EL (cell line): ENCODE results near the gene GRM7.

ENCODE experiments used
- DNase-seq: peaks from one replicate; pipeline ENCODE4 v3.0.0-alpha.2; 2016

Gene GRM7

DNA sequence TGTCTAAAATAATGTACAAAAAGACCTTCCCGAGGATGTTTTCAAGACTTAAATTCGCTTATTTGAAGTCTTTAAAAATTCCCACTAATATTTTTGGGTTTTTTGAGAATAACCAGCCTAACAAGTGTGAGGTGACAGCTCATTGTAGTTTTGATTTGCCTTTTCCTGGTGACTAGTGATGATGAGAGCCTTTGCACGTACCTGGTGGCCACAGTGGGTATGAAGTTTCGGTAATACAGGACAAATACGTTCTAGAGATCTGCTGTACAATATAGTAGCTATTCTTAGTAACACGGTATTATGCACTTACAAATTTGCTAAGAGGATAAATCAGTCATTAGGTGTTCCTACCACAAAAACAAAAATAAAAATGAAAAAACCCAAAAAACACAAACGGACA is 124.9 kb downstream of the GRM7 start:
- DNase-seq, result no peak

GRCh38 chr3:6989608-6990291 is 128.8 kb downstream of the GRM7 start:
- DNase-seq, result no peak

- DNase-seq, result no peak
Observed at GRCh38 chr3:6994081-6994668, 133.3 kb downstream of the GRM7 start.

DNA sequence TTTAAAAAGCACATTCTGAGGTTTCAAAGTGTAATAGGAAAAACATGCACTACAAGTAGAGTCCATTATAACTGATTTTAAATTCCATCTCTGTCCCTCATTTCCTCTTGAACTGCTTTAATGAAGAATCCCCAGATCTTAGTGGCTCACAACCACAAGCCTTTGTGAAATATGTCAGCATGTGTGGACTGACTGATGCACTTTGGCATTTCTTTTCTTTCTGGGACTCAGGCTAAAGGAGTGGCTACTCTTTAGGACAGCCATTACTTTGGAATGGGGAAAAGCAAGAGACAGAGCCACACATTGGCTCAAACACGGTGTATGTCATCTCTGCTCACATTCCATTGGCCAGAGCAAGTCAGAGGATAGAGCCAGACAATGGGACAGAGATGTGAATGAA is 139.6 kb downstream of the GRM7 start:
- DNase-seq, result no peak

GRCh38 chr3:7001370-7001769 is 140.5 kb downstream of the GRM7 start:
- no peak for DNase-seq

- no peak for DNase-seq
Observed at GRCh38 chr3:7015683-7016440, 154.9 kb downstream of the GRM7 start.

DNA sequence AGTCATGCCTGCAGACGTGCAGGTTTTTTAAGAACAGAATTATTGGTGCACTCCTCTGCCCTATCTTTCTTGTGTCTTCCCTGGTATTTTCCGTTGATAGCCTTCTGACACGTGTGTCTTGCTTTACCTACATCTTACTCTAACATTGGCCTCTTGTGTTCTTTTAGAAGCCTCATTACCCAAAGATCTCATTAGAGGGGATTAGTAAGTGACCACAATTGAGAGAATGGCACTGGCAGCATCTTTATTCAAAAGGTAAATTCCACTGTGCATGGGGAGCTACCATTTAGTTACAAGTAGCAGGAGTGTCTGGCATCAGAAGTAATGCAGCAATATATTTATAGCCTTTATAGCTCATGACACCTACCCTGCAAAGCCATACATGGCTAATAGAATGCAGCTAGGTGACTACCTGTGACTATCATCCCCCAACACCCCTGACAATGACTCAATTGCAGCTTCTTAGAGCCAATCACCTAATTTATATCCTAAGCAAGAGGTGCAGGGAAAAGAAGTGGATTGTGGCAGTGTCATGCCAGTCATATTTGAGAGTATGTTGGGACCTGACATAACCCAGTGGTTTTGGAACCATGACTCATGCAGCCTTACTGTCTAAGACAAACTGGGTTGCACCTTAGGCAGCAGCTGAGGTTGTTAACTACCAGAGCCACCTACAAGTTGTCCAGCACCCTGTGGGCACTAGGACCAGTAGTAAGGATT is 164.8 kb downstream of the GRM7 start:
- no peak for DNase-seq

DNA sequence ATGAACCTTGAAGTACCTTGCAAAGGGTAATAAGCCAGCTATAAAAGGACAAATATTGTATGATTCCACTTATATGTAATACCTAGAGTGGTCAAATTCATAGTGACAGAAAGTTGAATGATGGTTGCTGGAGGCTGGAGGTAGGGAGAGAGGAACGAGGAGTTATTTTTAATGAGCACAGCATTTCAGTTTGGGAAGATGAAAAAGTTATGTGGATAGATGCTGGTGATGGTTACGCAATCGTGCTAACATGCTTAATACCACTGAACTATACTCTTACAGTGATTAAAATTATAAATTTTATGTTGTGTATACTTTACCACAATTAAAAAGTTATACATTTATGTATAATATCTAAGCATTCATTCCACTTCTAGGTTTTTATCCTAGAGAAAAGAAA is 168.6 kb downstream of the GRM7 start:
- DNase-seq, result no peak

GRCh38 chr3:7038394-7038793 is 177.5 kb downstream of the GRM7 start:
- no peak for DNase-seq

DNA sequence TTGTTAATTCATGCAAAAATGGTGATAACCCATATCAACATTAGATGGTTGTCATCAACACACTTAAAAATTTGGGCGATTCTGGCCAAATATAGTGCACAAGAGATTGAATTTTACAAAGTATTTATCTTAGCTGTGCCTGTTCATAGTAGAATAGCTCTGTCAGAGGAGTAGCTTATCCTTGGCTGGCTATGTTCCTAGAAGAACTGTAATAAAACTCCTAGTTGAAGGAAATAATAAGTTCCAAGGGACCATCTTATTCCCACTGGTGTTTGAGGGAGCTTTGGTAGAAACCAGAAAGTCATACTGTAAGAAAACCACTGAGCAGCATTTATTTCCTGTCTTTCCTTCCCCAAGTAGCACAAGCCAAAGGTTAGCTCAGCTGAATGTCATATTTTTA is 201.8 kb downstream of the GRM7 start:
- no peak for DNase-seq

DNA sequence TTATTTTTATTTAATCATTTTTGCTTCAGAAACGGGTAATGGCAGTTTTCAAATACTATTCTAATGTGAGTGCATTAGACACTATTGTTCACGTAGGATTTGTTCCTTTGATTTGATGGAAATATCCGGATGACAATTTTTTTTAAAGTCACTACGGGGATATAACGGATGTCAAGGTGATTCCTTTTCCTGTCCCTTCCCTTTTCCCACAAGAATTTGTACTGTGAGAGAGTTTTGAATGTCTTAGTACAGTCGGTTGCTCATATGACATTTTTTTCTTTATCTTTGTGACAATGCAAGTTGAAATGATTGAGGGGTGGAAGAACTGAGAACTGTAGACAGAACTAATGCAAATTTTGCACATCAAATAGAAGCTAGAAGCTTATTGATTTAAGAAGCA is 209.5 kb downstream of the GRM7 start:
- DNase-seq, result no peak

GRCh38 chr3:7074217-7074616 is 213.3 kb downstream of the GRM7 start:
- no peak for DNase-seq

GRCh38 chr3:7075117-7075516 is 214.2 kb downstream of the GRM7 start:
- no peak for DNase-seq

DNA sequence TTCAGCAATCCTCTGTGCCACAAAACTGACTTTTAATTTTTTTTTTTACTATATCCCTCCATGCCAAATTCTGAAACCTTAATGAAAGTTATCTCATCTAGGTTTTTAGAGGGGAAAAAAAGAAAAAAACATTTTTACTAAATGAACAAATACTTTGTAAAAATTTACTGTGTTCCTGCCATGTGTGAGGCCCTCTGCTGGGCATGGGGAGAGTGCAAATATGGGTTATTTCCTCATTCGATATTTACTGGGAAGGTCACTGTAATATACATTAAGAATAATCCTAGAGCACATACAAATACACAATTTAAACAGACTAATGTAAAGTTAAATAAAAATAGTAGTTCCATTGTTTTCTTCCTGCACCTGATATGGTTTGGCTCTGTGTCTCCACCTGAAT is 215.0 kb downstream of the GRM7 start:
- no peak for DNase-seq

- DNase-seq, result no peak
Observed at GRCh38 chr3:7082244-7082643, 221.3 kb downstream of the GRM7 start.

GRCh38 chr3:7086417-7086816 is 225.5 kb downstream of the GRM7 start:
- DNase-seq, result no peak

- DNase-seq, result no peak
Observed at GRCh38 chr3:7095116-7095515, 234.2 kb downstream of the GRM7 start.

GRCh38 chr3:7100136-7100535 is 239.2 kb downstream of the GRM7 start:
- no peak for DNase-seq

DNA sequence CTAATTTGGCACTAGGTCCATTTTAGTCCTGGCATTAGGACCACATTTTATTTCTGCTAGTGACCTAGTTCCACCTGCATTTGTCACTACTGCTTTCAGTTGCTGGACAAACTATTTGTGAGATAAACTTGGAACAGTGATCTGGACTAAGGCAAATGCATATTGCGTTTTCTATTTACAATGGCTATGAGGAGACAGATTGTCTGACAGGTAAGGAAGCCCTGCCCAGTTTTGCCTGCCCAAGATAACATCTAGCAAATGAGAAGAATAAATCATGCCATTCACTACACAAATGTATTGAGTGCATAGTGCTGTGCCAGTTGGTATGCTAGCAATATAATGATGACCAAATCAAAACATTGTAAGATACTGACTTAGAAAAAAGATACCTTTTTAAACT is 245.7 kb downstream of the GRM7 start:
- no peak for DNase-seq

- no peak for DNase-seq
Observed at GRCh38 chr3:7112523-7113056, 251.7 kb downstream of the GRM7 start.

GRCh38 chr3:7144697-7145308 is 283.9 kb downstream of the GRM7 start:
- DNase-seq, result no peak

- DNase-seq, result no peak
Observed at GRCh38 chr3:7146529-7146928, 285.6 kb downstream of the GRM7 start.

DNA sequence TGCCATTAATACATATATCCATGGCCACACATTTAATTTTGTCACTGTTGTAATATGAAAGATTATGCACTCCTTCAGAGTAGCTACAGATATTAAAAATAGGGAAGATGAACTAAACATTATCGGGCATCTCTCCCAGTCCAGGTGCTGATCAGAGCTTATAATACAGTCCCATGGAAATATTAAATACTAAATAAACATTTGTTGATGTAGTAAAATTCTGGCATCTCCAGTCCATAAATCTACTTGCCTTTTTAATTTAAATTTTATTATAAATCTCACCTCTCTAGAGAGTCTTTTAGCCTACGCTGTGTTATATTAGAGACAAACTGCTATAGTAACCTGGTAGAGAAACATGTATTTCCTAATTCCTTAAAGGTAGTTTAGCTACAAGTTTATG is 297.6 kb downstream of the GRM7 start:
- DNase-seq, result no peak
